Testis (tissue), 2 donors: ENCODE results near the gene NRF1.

Experiments
- POLR2A ChIP-seq: fragments of 450-650 bp; IDR thresholded peaks from one replicate; pipeline ENCODE4 v1.6.1; 2017; ENCODE audit warnings: antibody characterized with exemption, mild to moderate bottlenecking, moderate library complexity
- TF ChIP-seq, protein P1 (sequence below), 3 experiments: fragments of 450-650 bp in 2 of 3; fragments of 200-600 bp in 1 of 3; sonication (generic) in 1 of 3; IDR thresholded peaks; one replicate each; pipeline ENCODE4 v1.5.1; 2016 to 2019; ENCODE audit warnings: antibody characterized with exemption in 3 of 3, mild to moderate bottlenecking in 2 of 3, moderate library complexity in 1 of 3

DNA sequence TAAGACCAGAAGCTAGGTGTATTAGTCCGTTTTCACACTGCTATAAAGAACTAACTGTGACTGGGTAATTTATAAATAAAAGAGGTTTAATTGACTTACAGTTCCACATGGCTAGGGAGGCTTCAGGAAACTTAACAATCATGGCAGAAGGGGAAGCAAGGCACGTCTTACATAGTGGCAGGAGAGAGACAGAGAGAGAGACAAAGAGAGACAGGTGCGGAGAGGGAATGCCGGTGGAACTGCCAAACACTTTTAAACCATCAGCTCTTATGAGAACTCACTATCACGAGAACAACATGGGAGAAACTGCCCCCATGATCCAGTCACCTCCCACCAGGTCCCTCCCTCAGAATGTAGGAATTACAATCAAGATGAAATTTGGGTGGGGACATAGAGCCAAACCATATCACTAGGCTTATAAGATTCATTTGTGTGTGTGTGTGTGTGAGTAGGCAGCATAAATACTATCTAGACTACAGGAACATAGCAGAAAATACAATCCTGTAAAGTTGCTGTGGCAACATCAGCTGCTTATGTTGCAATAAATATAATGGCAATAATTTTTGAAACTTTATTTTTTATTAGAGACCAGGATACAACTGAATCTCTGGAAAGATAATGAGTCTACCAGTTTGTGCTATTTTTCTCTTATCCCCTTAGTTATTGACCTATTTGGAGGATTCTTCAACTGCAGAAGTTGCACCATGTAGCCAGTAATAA is 77.1 kb downstream of the NRF1 start:
- no peak for TF ChIP-seq POLR2A
- TF ChIP-seq, protein P1, sequence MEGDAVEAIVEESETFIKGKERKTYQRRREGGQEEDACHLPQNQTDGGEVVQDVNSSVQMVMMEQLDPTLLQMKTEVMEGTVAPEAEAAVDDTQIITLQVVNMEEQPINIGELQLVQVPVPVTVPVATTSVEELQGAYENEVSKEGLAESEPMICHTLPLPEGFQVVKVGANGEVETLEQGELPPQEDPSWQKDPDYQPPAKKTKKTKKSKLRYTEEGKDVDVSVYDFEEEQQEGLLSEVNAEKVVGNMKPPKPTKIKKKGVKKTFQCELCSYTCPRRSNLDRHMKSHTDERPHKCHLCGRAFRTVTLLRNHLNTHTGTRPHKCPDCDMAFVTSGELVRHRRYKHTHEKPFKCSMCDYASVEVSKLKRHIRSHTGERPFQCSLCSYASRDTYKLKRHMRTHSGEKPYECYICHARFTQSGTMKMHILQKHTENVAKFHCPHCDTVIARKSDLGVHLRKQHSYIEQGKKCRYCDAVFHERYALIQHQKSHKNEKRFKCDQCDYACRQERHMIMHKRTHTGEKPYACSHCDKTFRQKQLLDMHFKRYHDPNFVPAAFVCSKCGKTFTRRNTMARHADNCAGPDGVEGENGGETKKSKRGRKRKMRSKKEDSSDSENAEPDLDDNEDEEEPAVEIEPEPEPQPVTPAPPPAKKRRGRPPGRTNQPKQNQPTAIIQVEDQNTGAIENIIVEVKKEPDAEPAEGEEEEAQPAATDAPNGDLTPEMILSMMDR (IDR thresholded peaks at IDR 0.05), result no peak
